RWPE2 (cell line): Measurements from ENCODE around the gene EFNA4.

Source experiments
- ATAC-seq: fragments of 200-7000 bp; cut with Tn5 transposase; 3 replicates; pipeline ENCODE4 v1.9.1; 2021; ENCODE audit warnings: low read depth
- DNase-seq: peaks from one replicate; pipeline ENCODE4 v3.0.0-alpha.2; 2020; ENCODE audit warnings: low spot score
- H3K27ac ChIP-seq: fragments of 450-650 bp; 2 replicates; pipeline ENCODE4 v1.5.1; 2017; ENCODE audit warnings: mild to moderate bottlenecking; ENCODE audit not compliant: poor library complexity, severe bottlenecking
- H3K27me3 ChIP-seq: fragments of 250-450 bp; sonication (Bioruptor Pico); 2 replicates; pipeline ENCODE4 v1.5.1; 2021; ENCODE audit warnings: mild to moderate bottlenecking, moderate library complexity; ENCODE audit not compliant: insufficient read depth, poor library complexity, severe bottlenecking
- H3K36me3 ChIP-seq: fragments of 250-450 bp; sonication (Bioruptor Pico); 2 replicates; pipeline ENCODE4 v1.5.1; 2020; ENCODE audit warnings: low read depth, mild to moderate bottlenecking, moderate library complexity
- H3K4me1 ChIP-seq: fragments of 250-450 bp; sonication (Bioruptor Pico); 2 replicates; pipeline ENCODE4 v1.5.1; 2021; ENCODE audit warnings: mild to moderate bottlenecking, moderate library complexity; ENCODE audit not compliant: insufficient read depth, poor library complexity, severe bottlenecking
- H3K4me3 ChIP-seq: fragments of 250-450 bp; sonication (Bioruptor Pico); 2 replicates; pipeline ENCODE4 v1.5.1; 2021; ENCODE audit warnings: mild to moderate bottlenecking, moderate library complexity; ENCODE audit not compliant: severe bottlenecking
- H3K9me3 ChIP-seq: fragments of 250-450 bp; sonication (Bioruptor Pico); 2 replicates; pipeline ENCODE4 v1.5.1; 2021; ENCODE audit warnings: mild to moderate bottlenecking, moderate library complexity; ENCODE audit not compliant: severe bottlenecking
- CTCF ChIP-seq: fragments of 450-650 bp; IDR thresholded peaks from one replicate; pipeline ENCODE4 v1.5.1; 2017; ENCODE audit warnings: mild to moderate bottlenecking, moderate library complexity; ENCODE audit not compliant: poor library complexity, severe bottlenecking

The EFNA4 gene

GRCh38 chr1:155042789-155043188, 20.8 kb upstream of the EFNA4 start:
- TF ChIP-seq CTCF: no peak
- Histone ChIP-seq H3K9me3 (no peaks in the 10 kb centered on the region), H3K36me3 (no peaks in the 10 kb centered on the region), H3K4me3 (no peak overlapping the region), H3K4me1 (peaks cover 22% of the 10 kb centered on the region), H3K27me3 (no peaks in the 10 kb centered on the region), H3K27ac (no peak overlapping the region)
- no peak for ATAC-seq
- no peak for DNase-seq

GRCh38 chr1:155043301-155043702, 20.2 kb upstream of the EFNA4 start:
- no peak overlapping the region for H3K4me3 ChIP-seq
- no peaks in the 10 kb centered on the region for H3K36me3 ChIP-seq
- no peak for ATAC-seq
- H3K27me3 ChIP-seq: no peaks in the 10 kb centered on the region
- H3K9me3 ChIP-seq: no peaks in the 10 kb centered on the region
- H3K27ac ChIP-seq: no peak overlapping the region
- TF ChIP-seq CTCF: no peak
- H3K4me1 ChIP-seq: peaks cover 18% of the 10 kb centered on the region
- peak; percentile 62 for DNase-seq

- no peak overlapping the region for H3K4me3 ChIP-seq
- H3K27ac ChIP-seq: no peak overlapping the region
- TF ChIP-seq CTCF: no peak
- H3K4me1 ChIP-seq: peaks cover 13% of the 10 kb centered on the region
- DNase-seq (no peak), ATAC-seq (no peak)
- no peaks in the 10 kb centered on the region for H3K27me3 ChIP-seq
- no peaks in the 10 kb centered on the region for H3K36me3 ChIP-seq
- H3K9me3 ChIP-seq: no peaks in the 10 kb centered on the region
Observed at GRCh38 chr1:155043793-155044192, 19.7 kb upstream of the EFNA4 start.

GRCh38 chr1:155044365-155044764, 19.2 kb upstream of the EFNA4 start:
- Histone ChIP-seq H3K9me3 (no peaks in the 10 kb centered on the region), H3K4me1 (peaks cover 8% of the 10 kb centered on the region), H3K27me3 (no peaks in the 10 kb centered on the region), H3K36me3 (no peaks in the 10 kb centered on the region), H3K27ac (peak overlapping the region; percentile 8), H3K4me3 (no peak overlapping the region)
- DNase-seq: no peak
- TF ChIP-seq CTCF: no peak
- no peak for ATAC-seq

GRCh38 chr1:155044812-155045657, 18.5 kb upstream of the EFNA4 start:
- Histone ChIP-seq H3K36me3 (no peaks in the 10 kb centered on the region), H3K27me3 (no peaks in the 10 kb centered on the region), H3K27ac (peak overlapping the region; percentile 8), H3K9me3 (no peaks in the 10 kb centered on the region), H3K4me1 (peaks cover 15% of the 10 kb centered on the region), H3K4me3 (no peak overlapping the region)
- TF ChIP-seq CTCF: peak; percentile 85
- DNase-seq (peak; percentile 69), ATAC-seq (peak; percentile 88)
